ENCODE measurements around the gene HS1BP3. TPM values are rescaled to one million over a fixed set of nuclear protein-coding genes. Genes with fewer than 3 reads are reported as not detected.

Gene HS1BP3
- polyA plus RNA-seq, 2 of the 4 experiments (the other 2 are of a cell fraction) = 12.4 to 23.5 TPM

GRCh38 chr2:20651731-20652099, 817 bp upstream of the HS1BP3 start:
- peak overlapping the region; percentile 89 for H3K4me3 ChIP-seq
- ChIA-PET POLR2A (interaction anchor here (0.8 to 7.0 kb wide), 8 partner anchors 10 to 255 kb away, joined by 3 to 73 read pairs (median 4); partner anchors contain the start of genes GDF7, LDAH and RHOB), CTCF (interaction anchor here (0.6 to 12.0 kb wide), 61 partner anchors 10 to 326 kb away, joined by 3 to 195 read pairs (median 4); partner anchors contain the start of genes GDF7 and RHOB)
- 82% methylated on average over 7 of the region's 7 CpGs for WGBS (ENCODE audit: missing lambda C conversion rate)
- no peak for ATAC-seq
- TF ChIP-seq FOXS1 (CRISPR knock-in tag; IDR thresholded peaks at IDR 0.05) (no peak), MAFK (IDR thresholded peaks at IDR 0.05; ENCODE audit: partially characterized antibody) (peak; percentile 64)
- no peak for DNase-seq (ENCODE audit: low read depth in 1 of 2, low spot score in 1 of 2)
- no peak for FAIRE-seq
- peak overlapping the region; percentile 94; a peak in 5 of 6 replicates for H3K27ac ChIP-seq
- peaks cover 12% of the 10 kb centered on the region; the same call in 2 of the 3 replicates for H3K4me1 ChIP-seq
- no peaks in the 10 kb centered on the region for H3K9me3 ChIP-seq
- peak overlapping the region; percentile 84 for H3K4me2 ChIP-seq

DNA sequence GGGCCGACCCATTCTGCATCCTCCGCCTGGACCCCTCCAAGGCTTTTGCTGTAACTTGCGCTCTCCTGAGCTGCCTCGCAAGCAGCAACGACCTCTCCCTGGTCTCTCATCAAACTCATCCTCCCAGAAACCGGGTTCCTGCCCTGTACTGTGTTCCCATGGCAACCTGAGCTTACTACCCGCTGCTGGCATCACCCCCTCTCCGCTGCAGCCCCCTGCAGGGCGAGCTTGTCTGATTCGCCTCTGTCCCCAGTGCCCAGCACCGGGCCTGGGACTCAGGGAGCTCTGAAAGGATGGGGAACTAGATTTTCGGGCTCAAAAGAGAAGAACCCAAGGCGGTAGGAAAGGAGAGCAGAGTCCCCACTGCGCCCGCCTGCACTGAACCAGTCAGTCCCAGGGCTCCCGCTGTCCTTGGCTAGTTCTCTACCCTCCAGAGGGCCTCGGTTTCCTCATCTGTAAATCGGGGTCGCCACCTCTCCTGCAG, 463 bp downstream of the HS1BP3 start:
- H3K27ac ChIP-seq = peak overlapping the region; percentile 94
- TF ChIP-seq RNF2 (IDR thresholded peaks at IDR 0.05; ENCODE audit: borderline replicate concordance, low read depth) (no peak), HOXB5 (CRISPR knock-in tag; IDR thresholded peaks at IDR 0.05) (no peak), KDM5A (IDR thresholded peaks at IDR 0.05) (no peak), CEBPB (IDR thresholded peaks at IDR 0.05) (no peak), EHMT2 (IDR thresholded peaks at IDR 0.05; ENCODE audit: low read depth) (no peak), TFCP2L1 (CRISPR knock-in tag; IDR thresholded peaks at IDR 0.05) (no peak), MYC (IDR thresholded peaks at IDR 0.05; ENCODE audit: borderline replicate concordance, low read length) (no peak), MAZ (IDR thresholded peaks at IDR 0.05; ENCODE audit: borderline replicate concordance, low read depth, low read length) (no peak), TP53 (CRISPR knock-in tag; IDR thresholded peaks at IDR 0.05) (no peak), ZC3H11A (IDR thresholded peaks at IDR 0.05) (no peak), ZSCAN20 (CRISPR knock-in tag; IDR thresholded peaks at IDR 0.05) (no peak), SREBF2 (IDR thresholded peaks at IDR 0.05) (no peak), NPAS2 (CRISPR knock-in tag; IDR thresholded peaks at IDR 0.05; ENCODE audit: borderline replicate concordance) (no peak), RCOR1 (IDR thresholded peaks at IDR 0.05; ENCODE audit: low read depth, low read length) (no peak), NFE2L2 (conservative IDR thresholded peaks at IDR 0.05; ENCODE audit: low read length) (no peak)
- TF ChIP-seq, protein P1, sequence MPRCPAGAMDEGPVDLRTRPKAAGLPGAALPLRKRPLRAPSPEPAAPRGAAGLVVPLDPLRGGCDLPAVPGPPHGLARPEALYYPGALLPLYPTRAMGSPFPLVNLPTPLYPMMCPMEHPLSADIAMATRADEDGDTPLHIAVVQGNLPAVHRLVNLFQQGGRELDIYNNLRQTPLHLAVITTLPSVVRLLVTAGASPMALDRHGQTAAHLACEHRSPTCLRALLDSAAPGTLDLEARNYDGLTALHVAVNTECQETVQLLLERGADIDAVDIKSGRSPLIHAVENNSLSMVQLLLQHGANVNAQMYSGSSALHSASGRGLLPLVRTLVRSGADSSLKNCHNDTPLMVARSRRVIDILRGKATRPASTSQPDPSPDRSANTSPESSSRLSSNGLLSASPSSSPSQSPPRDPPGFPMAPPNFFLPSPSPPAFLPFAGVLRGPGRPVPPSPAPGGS (IDR thresholded peaks at IDR 0.05) = no peak
- TF ChIP-seq, protein P2, sequence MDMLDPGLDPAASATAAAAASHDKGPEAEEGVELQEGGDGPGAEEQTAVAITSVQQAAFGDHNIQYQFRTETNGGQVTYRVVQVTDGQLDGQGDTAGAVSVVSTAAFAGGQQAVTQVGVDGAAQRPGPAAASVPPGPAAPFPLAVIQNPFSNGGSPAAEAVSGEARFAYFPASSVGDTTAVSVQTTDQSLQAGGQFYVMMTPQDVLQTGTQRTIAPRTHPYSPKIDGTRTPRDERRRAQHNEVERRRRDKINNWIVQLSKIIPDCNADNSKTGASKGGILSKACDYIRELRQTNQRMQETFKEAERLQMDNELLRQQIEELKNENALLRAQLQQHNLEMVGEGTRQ (IDR thresholded peaks at IDR 0.05) = no peak
- H3K4me2 ChIP-seq = peak overlapping the region; percentile 84
- ATAC-seq (peak; percentile 26 to 50), FAIRE-seq (no peak), DNase-seq (ENCODE audit: low read depth in 1 of 2, low spot score in 1 of 2) (peak; percentile 34 to 61)
- WGBS (ENCODE audit: missing lambda C conversion rate) = 13% methylated on average over 16 of the region's 19 CpGs
- peak overlapping the region; percentile 89 for H3K4me3 ChIP-seq
- H3K4me1 ChIP-seq = peaks cover 12% of the 10 kb centered on the region; the same call in 2 of the 3 replicates
- H3K9me3 ChIP-seq = no peaks in the 10 kb centered on the region
- ChIA-PET CTCF (interaction anchor here (0.7 to 12.0 kb wide), 46 partner anchors 9 to 327 kb away, joined by 3 to 195 read pairs (median 4); partner anchors contain the start of genes GDF7 and RHOB), POLR2A (interaction anchor here (0.9 to 7.0 kb wide), 8 partner anchors 10 to 324 kb away, joined by 3 to 73 read pairs (median 4); partner anchors contain the start of genes GDF7 and RHOB)

- 88% methylated on average over 7 of the region's 7 CpGs for WGBS (ENCODE audit: missing lambda C conversion rate)
- peak overlapping the region; percentile 89 for H3K4me3 ChIP-seq
- TF ChIP-seq MAZ (IDR thresholded peaks at IDR 0.05; ENCODE audit: borderline replicate concordance, low read depth, low read length) (no peak), HOXB5 (CRISPR knock-in tag; IDR thresholded peaks at IDR 0.05) (no peak), NFE2L2 (conservative IDR thresholded peaks at IDR 0.05; ENCODE audit: low read length) (no peak), HDAC2 (IDR thresholded peaks at IDR 0.05) (no peak), HMGXB4 (CRISPR knock-in tag; IDR thresholded peaks at IDR 0.05; ENCODE audit: borderline replicate concordance) (no peak), CBX8 (IDR thresholded peaks at IDR 0.05) (no peak), MYC (IDR thresholded peaks at IDR 0.05; ENCODE audit: borderline replicate concordance, low read length) (no peak), BHLHE40 (IDR thresholded peaks at IDR 0.05; ENCODE audit: low read depth, low read length) (no peak), EHF (CRISPR knock-in tag; IDR thresholded peaks at IDR 0.05) (no peak), CHD4 (IDR thresholded peaks at IDR 0.05; ENCODE audit: borderline replicate concordance) (no peak), CHD2 (IDR thresholded peaks at IDR 0.05; ENCODE audit: low read length, partially characterized antibody) (no peak), SREBF2 (IDR thresholded peaks at IDR 0.05) (no peak), ELK1 (IDR thresholded peaks at IDR 0.05; ENCODE audit: low read depth, low read length) (no peak)
- TF ChIP-seq, protein P3, sequence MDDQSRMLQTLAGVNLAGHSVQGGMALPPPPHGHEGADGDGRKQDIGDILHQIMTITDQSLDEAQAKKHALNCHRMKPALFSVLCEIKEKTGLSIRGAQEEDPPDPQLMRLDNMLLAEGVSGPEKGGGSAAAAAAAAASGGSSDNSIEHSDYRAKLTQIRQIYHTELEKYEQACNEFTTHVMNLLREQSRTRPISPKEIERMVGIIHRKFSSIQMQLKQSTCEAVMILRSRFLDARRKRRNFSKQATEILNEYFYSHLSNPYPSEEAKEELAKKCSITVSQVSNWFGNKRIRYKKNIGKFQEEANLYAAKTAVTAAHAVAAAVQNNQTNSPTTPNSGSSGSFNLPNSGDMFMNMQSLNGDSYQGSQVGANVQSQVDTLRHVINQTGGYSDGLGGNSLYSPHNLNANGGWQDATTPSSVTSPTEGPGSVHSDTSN (IDR thresholded peaks at IDR 0.05) = no peak
- CTCF ChIA-PET = interaction anchor here (0.7 to 12.0 kb wide), 39 partner anchors 8 to 326 kb away, joined by 3 to 195 read pairs (median 5); partner anchors contain the start of genes GDF7 and RHOB
- FAIRE-seq (no peak), ATAC-seq (no peak), DNase-seq (ENCODE audit: low read depth in 1 of 2, low spot score in 1 of 2) (no peak)
- peaks cover 12% of the 10 kb centered on the region; the same call in 2 of the 3 replicates for H3K4me1 ChIP-seq
- POLR2A ChIA-PET = interaction anchor here (1.3 to 7.0 kb wide), 3 partner anchors 203 to 208 kb away, joined by 3 to 73 read pairs (median 9); partner anchors contain the start of gene RHOB
- H3K4me2 ChIP-seq = peak overlapping the region; percentile 84
- H3K27ac ChIP-seq = peak overlapping the region; percentile 94
- H3K9me3 ChIP-seq = no peaks in the 10 kb centered on the region
These were observed 922 bp downstream of the HS1BP3 start for GRCh38 chr2:20649976-20650375.

Data from A549 (cell line).